ENCODE measurements around the gene RASSF8. TPM values are rescaled to one million over a fixed set of nuclear protein-coding genes. Genes with fewer than 3 reads are reported as not detected.

The RASSF8 gene
- total and polyA plus RNA-seq, 2 donors (not counting 3 experiments of a cell fraction or from before 2014, with no cell fraction given), result 11.1 to 59.3 TPM

DNA sequence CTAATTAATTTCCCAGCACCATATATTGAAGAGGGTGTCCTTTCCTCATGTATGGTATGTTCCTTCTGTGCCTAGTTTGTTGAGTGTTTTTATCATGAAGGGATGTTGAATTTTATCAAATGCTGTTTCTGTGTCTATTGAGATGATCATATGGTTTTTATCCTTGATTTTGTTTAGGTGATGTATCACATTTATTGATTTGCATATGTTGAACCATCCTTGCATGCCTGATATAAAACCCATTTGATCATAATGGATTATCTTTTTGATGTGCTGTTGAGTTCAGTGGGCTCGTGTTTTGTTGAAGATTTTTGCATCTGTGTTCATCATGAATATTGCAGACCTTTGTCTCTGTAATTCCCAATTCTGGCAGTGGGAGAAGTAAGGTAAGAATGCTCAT is 44.6 kb downstream of the RASSF8 start:
- no peak overlapping the region for H2AFZ ChIP-seq (ENCODE audit: low read depth, low read length)
- CTCF ChIA-PET, result no interaction called here
- FAIRE-seq (no peak), DNase-seq (ENCODE audit: low read depth, low spot score) (no peak)
- peaks cover 16% of the 10 kb centered on the region for H3K4me1 ChIP-seq (ENCODE audit: control insufficient read depth, extremely low read depth, insufficient read depth, low read length)
- TF ChIP-seq CTCF (IDR thresholded peaks at IDR 0.05; ENCODE audit: extremely low read depth in 1 of 2, insufficient read depth in 1 of 2, low read depth in 1 of 2, low read length in 2 of 2) (no peak), MYC (IDR thresholded peaks at IDR 0.05; ENCODE audit: low read depth, low read length) (no peak), JUN (IDR thresholded peaks at IDR 0.05; ENCODE audit: borderline replicate concordance, insufficient read depth, insufficient read length, low read depth) (no peak), POLR2AphosphoS5 (IDR thresholded peaks at IDR 0.05; ENCODE audit: insufficient read depth, low read depth, low read length) (no peak)
- TF ChIP-seq, protein P1, sequence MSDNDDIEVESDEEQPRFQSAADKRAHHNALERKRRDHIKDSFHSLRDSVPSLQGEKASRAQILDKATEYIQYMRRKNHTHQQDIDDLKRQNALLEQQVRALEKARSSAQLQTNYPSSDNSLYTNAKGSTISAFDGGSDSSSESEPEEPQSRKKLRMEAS (IDR thresholded peaks at IDR 0.05; ENCODE audit: insufficient read depth, insufficient read length), result no peak
- H3K27me3 ChIP-seq (ENCODE audit: control insufficient read depth in 2 of 2, insufficient read depth in 2 of 2, low read length in 2 of 2), result no peaks in the 10 kb centered on the region
- H3K4me2 ChIP-seq (ENCODE audit: insufficient read depth, low read length), result no peak overlapping the region
- no peaks in the 10 kb centered on the region for H3K36me3 ChIP-seq (ENCODE audit: control insufficient read depth in 2 of 2, extremely low read depth in 1 of 2, insufficient read depth in 2 of 2, low read length in 2 of 2)
- no peak overlapping the region for H3K27ac ChIP-seq (ENCODE audit: insufficient read depth, low read depth, low read length)
- peaks cover 3% of the 10 kb centered on the region for H3K9me3 ChIP-seq (replicated peaks; ENCODE audit: control insufficient read depth, insufficient read depth, low read length)
- no peak overlapping the region for H3K9ac ChIP-seq (replicated peaks; ENCODE audit: extremely low read depth, insufficient read depth, low read length)
- POLR2A ChIA-PET, result no interaction called here
- dilution Hi-C loops (cut with MboI; ENCODE audit: extremely low pct_ligation_motif_present, low sequenced_read_pairs), result no loop called here
- H3K4me3 ChIP-seq (replicated peaks in 1 of 3; ENCODE audit: insufficient read depth in 1 of 3, low read depth in 1 of 3, low read length in 3 of 3), result no peak overlapping the region
- no peaks in the 10 kb centered on the region for H4K20me1 ChIP-seq (replicated peaks; ENCODE audit: control insufficient read depth, extremely low read depth, insufficient read depth, low read length)
- H3K9me1 ChIP-seq (replicated peaks; ENCODE audit: control insufficient read depth, extremely low read depth, insufficient read depth, low read length), result peaks cover 2% of the 10 kb centered on the region
- H3K79me2 ChIP-seq (ENCODE audit: control insufficient read depth, insufficient read depth, low read length), result peaks cover 72% of the 10 kb centered on the region
- intact Hi-C loops (cut with micrococcal nuclease), result no loop called here
- BruUV-seq (replicated peaks), result no TSS peak

DNA sequence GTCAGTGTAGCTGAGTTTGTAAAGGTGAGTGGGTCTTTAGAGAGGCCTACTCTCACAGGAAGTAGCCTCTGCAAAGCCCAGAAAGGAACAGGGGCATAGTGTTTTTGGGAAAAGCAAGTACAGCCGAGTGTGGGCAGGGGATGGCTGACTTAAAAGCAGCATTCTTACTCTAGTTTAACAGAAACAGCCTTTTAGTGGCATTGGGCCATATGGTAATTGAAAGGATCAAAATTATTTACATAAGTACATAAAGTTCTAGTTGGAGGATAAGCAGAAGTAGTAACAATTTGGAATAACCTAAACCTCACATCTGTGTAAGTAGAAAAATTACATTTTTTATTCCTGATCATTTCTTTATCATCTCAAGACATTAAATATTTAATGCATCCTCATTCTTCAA is 49.1 kb downstream of the RASSF8 start:
- no peak overlapping the region for H3K27ac ChIP-seq (ENCODE audit: insufficient read depth, low read depth, low read length)
- H3K27me3 ChIP-seq (ENCODE audit: control insufficient read depth in 2 of 2, insufficient read depth in 2 of 2, low read length in 2 of 2), result no peaks in the 10 kb centered on the region
- CTCF ChIA-PET, result interaction anchor here (1.4 to 2.2 kb wide), 2 partner anchors 10 to 49 kb away, joined by 6 to 8 read pairs; partner anchors contain the start of gene RASSF8
- H3K9me3 ChIP-seq (replicated peaks; ENCODE audit: control insufficient read depth, insufficient read depth, low read length), result peaks cover 3% of the 10 kb centered on the region
- peaks cover 21% of the 10 kb centered on the region for H3K4me1 ChIP-seq (ENCODE audit: control insufficient read depth, extremely low read depth, insufficient read depth, low read length)
- no peak overlapping the region for H2AFZ ChIP-seq (ENCODE audit: low read depth, low read length)
- POLR2A ChIA-PET, result no interaction called here
- no peak overlapping the region for H3K9ac ChIP-seq (replicated peaks; ENCODE audit: extremely low read depth, insufficient read depth, low read length)
- TF ChIP-seq JUN (IDR thresholded peaks at IDR 0.05; ENCODE audit: borderline replicate concordance, insufficient read depth, insufficient read length, low read depth) (no peak), CTCF (IDR thresholded peaks at IDR 0.05; ENCODE audit: extremely low read depth in 1 of 2, insufficient read depth in 1 of 2, low read depth in 1 of 2, low read length in 2 of 2) (no peak), FOS (IDR thresholded peaks at IDR 0.05; ENCODE audit: borderline replicate concordance, insufficient read depth, low read length) (no peak), POLR2A (IDR thresholded peaks at IDR 0.05; ENCODE audit: low read depth, low read length) (no peak), EZH2 (IDR thresholded peaks at IDR 0.05; ENCODE audit: borderline replicate concordance, low read depth, low read length, severe bottlenecking) (no peak), GATA2 (IDR thresholded peaks at IDR 0.05; ENCODE audit: insufficient read depth, insufficient read length, low read depth, low read length) (no peak), MYC (IDR thresholded peaks at IDR 0.05; ENCODE audit: low read depth, low read length) (no peak), POLR2AphosphoS5 (IDR thresholded peaks at IDR 0.05; ENCODE audit: insufficient read depth, low read depth, low read length) (no peak)
- TF ChIP-seq, protein P1 (IDR thresholded peaks at IDR 0.05; ENCODE audit: insufficient read depth, insufficient read length), result no peak
- FAIRE-seq (no peak), DNase-seq (ENCODE audit: low read depth, low spot score) (no peak)
- no peak overlapping the region for H3K4me3 ChIP-seq (replicated peaks in 1 of 3; ENCODE audit: insufficient read depth in 1 of 3, low read depth in 1 of 3, low read length in 3 of 3)
- peaks cover 84% of the 10 kb centered on the region for H3K79me2 ChIP-seq (ENCODE audit: control insufficient read depth, insufficient read depth, low read length)
- H4K20me1 ChIP-seq (replicated peaks; ENCODE audit: control insufficient read depth, extremely low read depth, insufficient read depth, low read length), result no peaks in the 10 kb centered on the region
- no peak overlapping the region for H3K4me2 ChIP-seq (ENCODE audit: insufficient read depth, low read length)
- H3K36me3 ChIP-seq (ENCODE audit: control insufficient read depth in 2 of 2, extremely low read depth in 1 of 2, insufficient read depth in 2 of 2, low read length in 2 of 2), result no peaks in the 10 kb centered on the region
- intact Hi-C loops (cut with micrococcal nuclease), result no loop called here
- no TSS peak for BruUV-seq (replicated peaks)
- peaks cover 2% of the 10 kb centered on the region for H3K9me1 ChIP-seq (replicated peaks; ENCODE audit: control insufficient read depth, extremely low read depth, insufficient read depth, low read length)
- dilution Hi-C loops (cut with MboI; ENCODE audit: extremely low pct_ligation_motif_present, low sequenced_read_pairs), result no loop called here

All from endothelial cell of umbilical vein (primary cell).